IPS DF 19.7 (cell line): Measurements from ENCODE around the gene TEX19.
"Not testable (repeated sequence)": the region's sequence is repeated elsewhere in the genome, so short reads cannot be mapped to it uniquely, and the experiment has no call there.

Source experiments
- DNase-seq: peaks from one replicate; pipeline ENCODE4 v3.0.0-alpha.2; 2013; ENCODE audit warnings: low read depth, low spot score

The TEX19 gene

DNA sequence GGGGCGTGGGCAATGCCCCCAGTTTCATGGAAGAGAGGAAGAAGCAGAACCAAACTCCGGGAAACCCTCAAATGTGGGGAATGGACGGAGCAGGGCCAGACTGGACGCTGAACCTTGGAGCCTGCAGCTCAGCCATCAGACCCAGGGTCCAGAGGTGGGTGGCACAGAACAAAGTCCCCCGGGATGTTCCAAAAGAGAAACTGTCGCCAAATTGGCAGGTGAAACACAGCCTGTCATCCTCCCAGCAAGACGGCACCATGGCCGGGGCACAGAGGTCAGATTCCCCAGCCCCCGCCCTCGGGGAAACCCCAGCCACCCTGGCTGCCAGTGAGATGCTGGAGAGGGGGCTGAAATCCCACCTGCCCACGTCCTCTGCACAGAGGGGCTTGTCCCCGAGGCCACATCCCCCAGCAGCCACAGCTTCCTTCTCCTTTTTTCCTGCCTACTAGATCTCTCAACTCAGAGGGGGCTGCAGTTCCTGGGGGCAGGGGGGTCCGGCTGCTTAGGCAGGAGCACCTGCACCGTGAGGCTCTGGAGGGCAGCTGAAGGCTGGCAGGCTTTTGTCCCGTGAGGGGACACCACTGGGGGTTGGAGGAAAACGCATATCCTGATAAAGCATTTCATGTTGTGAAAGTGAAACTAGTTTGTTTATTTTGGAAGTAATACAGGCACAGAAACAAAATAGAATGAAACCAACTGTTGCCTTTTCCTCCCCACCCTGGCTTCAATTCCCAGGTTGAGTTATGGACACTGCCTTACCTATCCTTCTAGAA is 24.2 kb upstream of the TEX19 start:
- DNase-seq, result no peak

DNA sequence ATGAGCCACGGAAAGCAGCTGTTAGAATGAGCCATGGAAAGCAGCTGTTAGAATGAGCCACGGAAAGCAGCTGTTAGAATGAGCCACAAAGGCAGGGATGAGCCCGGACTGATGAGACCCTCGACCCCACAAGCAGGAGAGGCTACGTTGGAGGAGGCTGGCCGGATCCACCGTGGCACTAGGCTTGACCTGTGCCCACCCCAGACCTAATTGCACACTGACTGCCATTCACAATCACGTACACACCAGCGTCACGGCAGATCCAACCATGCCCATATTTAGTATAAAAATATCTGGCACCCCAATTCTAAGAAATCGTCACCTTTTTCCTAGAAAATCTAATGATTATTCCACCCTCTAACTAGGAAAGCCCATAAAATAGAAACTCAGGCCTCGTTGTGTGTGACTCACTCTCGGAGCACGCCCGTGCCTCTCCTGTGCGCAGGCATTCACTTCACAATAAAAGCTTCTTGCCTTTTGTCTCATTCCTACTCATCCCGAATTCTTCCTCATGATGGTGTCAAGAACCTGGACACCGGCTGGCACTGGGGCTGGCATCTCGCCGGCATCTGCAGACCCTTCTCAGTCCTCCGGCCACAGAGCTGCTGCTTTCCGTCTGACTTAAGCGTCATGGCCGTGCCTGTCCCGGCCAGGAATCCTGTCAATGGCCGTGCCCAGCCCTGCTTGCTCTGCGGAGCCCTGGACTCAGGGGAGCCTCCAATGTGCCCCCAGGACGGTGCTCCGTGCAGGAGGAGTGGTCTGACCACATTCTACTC is 20.0 kb upstream of the TEX19 start:
- no peak for DNase-seq

DNA sequence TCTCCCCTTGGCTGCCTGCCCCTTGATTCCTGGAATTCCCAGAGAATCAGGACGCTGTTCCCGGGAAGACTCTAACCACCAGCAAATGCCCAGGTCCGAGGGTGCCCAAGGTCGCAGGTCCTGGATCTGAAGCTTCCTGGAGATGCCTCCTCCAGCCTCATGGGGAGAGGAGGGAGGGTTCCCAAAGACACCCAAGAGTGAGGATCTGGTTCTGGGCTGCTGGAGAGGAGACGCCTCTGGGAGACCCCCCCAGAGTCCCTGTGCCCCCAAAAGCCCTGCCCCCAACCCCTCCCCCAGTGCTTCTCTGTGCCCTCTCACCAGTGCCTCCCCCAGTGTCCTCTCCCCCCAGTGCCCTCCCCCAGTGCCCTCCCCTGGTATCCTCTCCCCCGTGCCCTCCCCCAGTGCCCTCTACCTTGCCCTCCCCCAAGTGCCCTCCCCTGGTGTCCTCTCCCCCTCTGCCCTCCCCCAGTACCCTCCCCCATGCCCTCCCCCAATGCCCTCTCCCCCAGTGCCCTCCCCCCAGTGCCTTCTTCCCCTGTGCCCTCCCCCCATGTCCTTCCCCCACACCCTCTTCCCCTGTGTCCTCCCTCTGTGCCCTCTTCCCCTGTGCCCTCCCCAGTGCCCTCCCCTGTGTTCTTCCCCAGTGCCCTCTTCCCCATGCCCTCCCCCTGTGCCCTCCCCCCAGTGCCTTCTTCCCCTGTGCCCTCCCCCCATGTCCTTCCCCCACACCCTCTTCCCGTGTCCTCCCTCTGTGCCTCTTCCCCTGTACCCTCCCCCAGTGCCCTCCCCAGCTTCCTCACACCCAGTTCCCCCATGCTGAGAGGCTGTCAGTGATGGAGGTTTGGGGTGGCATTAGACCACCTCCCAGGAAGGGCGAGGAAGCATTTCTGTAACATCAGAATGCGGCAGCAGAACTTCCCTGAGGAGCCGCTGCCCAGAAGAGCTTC is 19.1 kb upstream of the TEX19 start:
- no peak for DNase-seq

- DNase-seq, result no peak
Measured at GRCh38 chr17:82342361-82343079, 16.5 kb upstream of the TEX19 start.

GRCh38 chr17:82343560-82343959 is 15.5 kb upstream of the TEX19 start:
- DNase-seq, result no peak

GRCh38 chr17:82344175-82344907 is 14.7 kb upstream of the TEX19 start:
- DNase-seq, result no peak

DNA sequence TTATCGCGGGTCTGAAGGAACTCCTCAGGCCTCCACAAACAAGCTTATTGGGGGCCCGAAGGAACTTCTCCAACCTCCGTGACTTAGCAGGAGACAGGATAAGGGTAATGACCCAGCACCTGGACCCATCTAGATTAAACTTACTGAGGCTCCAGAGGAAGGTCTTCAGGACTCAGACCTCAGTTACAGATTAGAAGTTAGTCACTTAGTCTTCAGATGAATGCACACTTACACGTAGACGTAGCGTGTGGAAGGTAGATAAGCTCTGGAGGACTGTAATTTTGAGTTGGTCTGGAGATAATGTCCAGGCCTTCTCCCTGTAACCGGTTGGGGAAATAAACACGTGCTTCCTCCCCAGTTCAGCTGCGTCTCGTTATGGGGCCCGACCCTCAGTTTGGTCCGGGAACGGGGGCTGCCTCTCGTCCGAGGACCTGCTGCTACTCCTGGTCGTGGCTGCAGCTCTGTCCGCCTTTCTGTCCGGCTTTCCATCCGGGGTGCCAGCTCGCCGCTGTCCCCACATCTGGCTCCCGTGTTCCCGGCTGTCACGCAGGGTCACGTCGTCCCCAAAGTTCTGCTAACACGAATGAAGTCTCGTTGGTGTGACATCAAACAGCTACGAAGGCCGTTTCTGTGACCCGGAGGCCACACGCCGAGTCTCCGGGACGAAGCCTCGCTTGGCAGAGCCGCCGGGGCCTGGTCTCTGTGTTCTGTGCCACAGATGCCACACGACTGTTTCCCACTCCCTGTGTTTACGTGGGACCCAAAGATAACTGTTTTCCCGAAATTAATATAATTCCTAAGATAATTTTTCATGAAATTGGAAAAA is 13.7 kb upstream of the TEX19 start:
- no peak for DNase-seq

- DNase-seq, result no peak
Measured at GRCh38 chr17:82346342-82347300, 12.4 kb upstream of the TEX19 start.

GRCh38 chr17:82347994-82348393 is 11.1 kb upstream of the TEX19 start:
- not testable (repeated sequence) for DNase-seq

- no peak for DNase-seq
Measured at GRCh38 chr17:82348434-82348833, 10.6 kb upstream of the TEX19 start.

GRCh38 chr17:82348866-82349265 is 10.2 kb upstream of the TEX19 start:
- DNase-seq, result no peak

GRCh38 chr17:82349287-82349701 is 9.8 kb upstream of the TEX19 start:
- no peak for DNase-seq

- DNase-seq, result no peak
Measured at GRCh38 chr17:82350182-82351030, 8.6 kb upstream of the TEX19 start.

GRCh38 chr17:82351254-82351712 is 7.8 kb upstream of the TEX19 start:
- DNase-seq, result no peak

DNA sequence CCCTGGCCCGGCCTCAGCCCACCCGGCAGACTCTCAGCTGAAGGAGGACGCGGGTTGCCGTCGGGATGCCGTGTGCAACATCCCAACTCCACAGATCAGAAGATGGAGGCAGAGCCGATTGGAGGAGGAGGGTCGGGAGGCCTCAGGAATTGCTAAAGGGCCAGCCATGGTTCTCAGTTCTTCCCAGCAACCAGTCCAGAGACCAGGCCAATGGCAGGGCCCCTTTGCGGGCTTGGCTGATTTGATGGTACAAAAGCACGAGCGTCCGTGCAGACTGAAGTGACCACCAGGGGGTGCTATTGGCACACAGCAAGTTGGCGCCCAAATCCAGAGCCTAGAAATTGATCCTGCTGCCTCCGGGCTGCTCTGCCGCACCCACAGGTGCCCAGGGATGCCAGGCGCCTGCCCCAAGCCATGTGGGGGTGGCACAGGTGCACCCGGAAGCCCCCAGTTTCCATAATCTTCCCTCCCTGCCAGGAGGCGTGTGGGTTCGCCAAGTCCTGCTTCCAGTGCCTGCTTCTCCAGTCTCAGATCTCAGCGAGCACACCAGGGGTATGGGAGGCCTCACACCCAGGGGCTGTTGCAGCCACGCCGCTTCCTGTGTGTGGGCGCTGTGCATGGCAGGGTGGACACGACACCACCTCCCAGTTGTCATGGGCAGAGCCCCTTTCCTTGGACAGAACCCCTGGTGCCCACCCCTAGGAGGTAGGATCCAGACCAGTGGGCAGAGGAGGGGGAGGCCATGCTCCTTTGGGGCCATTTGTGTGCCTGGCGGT is 7.1 kb upstream of the TEX19 start:
- DNase-seq, result no peak

- no peak for DNase-seq
Measured at GRCh38 chr17:82353484-82353883, 5.6 kb upstream of the TEX19 start.
